MCF 10A (cell line): ENCODE data around the gene CNPY1. TPM values are rescaled to one million over a fixed set of nuclear protein-coding genes. Genes with fewer than 3 reads are reported as not detected.

Experiments
- BruUV-seq: library from RNA; stranded (reverse); fragments of 400-500 nt; replicated peaks from 2 replicates; lab custom pipeline; 2021; lab: Mats Ljungman, UMichigan
- CTCF ChIA-PET: fragments of 300-600 bp; sonication (Branson Sonifier 250); formaldehyde crosslinking; extraction: SDS; loops from one replicate; lab custom pipeline; 2021; ENCODE audit warnings: antibody characterized with exemption, inconsistent platforms; lab: Yijun Ruan, JAX
- POLR2A ChIA-PET: fragments of 300-600, 350-650 bp; sonication (Branson Sonifier 250); formaldehyde crosslinking; extraction: SDS; loops from one replicate; lab custom pipeline; 2020; ENCODE audit warnings: antibody characterized with exemption, inconsistent platforms; lab: Yijun Ruan, JAX
- DNase-seq: peaks from one replicate; pipeline ENCODE4 v3.0.0-alpha.2; 2018; ENCODE audit not compliant: unreplicated experiment
- H3K27ac Mint-ChIP-seq: one replicate; pipeline ENCODE4 v1.8.0; 2022; ENCODE audit warnings: mild to moderate bottlenecking, low read depth, mixed read lengths; ENCODE audit not compliant: unreplicated experiment
- H3K27me3 Mint-ChIP-seq: one replicate; pipeline ENCODE4 v1.8.0; 2022; ENCODE audit warnings: mixed read lengths; ENCODE audit not compliant: insufficient read depth, unreplicated experiment
- H3K36me3 Mint-ChIP-seq: one replicate; pipeline ENCODE4 v1.8.0; 2022; ENCODE audit warnings: mild to moderate bottlenecking, moderate library complexity, mixed read lengths; ENCODE audit not compliant: insufficient read depth, unreplicated experiment
- H3K4me1 Mint-ChIP-seq: one replicate; pipeline ENCODE4 v1.8.0; 2022; ENCODE audit warnings: mixed read lengths; ENCODE audit not compliant: insufficient read depth, unreplicated experiment
- H3K4me3 Mint-ChIP-seq: one replicate; pipeline ENCODE4 v1.8.0; 2022; ENCODE audit warnings: mild to moderate bottlenecking, moderate library complexity, mixed read lengths; ENCODE audit not compliant: unreplicated experiment
- H3K9me3 Mint-ChIP-seq: one replicate; pipeline ENCODE4 v1.8.0; 2022; ENCODE audit warnings: mixed read lengths; ENCODE audit not compliant: unreplicated experiment
- CTCF ChIP-seq: fragments of 200-600 bp; IDR thresholded peaks from one replicate; pipeline ENCODE4 v1.8.0; 2022; ENCODE audit warnings: antibody characterized with exemption, mild to moderate bottlenecking; ENCODE audit not compliant: unreplicated experiment
- intact Hi-C: fragments of 100-400 bp; cut with micrococcal nuclease; formaldehyde crosslinking; loops from 2 replicates; pipeline ENCODE4 v1.14.1; 2022
- total RNA-seq: library from RNA; stranded (reverse); gene quantifications from 2 replicates; pipeline ENCODE4 v1.2.3, GENCODE V29; 2022

The CNPY1 gene
- total RNA-seq, 1 experiment from 2014 or later, result not detected

GRCh38 chr7:155579565-155579964, 33.2 kb upstream of the CNPY1 start:
- H3K27ac Mint-ChIP-seq, result no peak overlapping the region

GRCh38 chr7:155578016-155578415, 31.7 kb upstream of the CNPY1 start:
- Mint-ChIP-seq H3K4me1 (peaks cover 6% of the 10 kb centered on the region), H3K36me3 (peaks cover 10% of the 10 kb centered on the region), H3K27me3 (no peaks in the 10 kb centered on the region), H3K4me3 (no peak overlapping the region), H3K27ac (no peak overlapping the region), H3K9me3 (no peaks in the 10 kb centered on the region)
- ChIA-PET POLR2A (no interaction called here), CTCF (interaction anchor here (1.0 kb wide), 1 partner anchor 12 kb away, joined by 3 read pairs; no protein-coding TSS in a partner anchor)
- BruUV-seq, result no TSS peak
- no peak for DNase-seq
- TF ChIP-seq CTCF, result no peak
- intact Hi-C loops, result no loop called here

More at GRCh38 chr7:155579565-155579964, 33.2 kb upstream of the CNPY1 start:
- TF ChIP-seq CTCF, result no peak
- Mint-ChIP-seq H3K9me3 (no peaks in the 10 kb centered on the region), H3K27me3 (no peaks in the 10 kb centered on the region), H3K36me3 (peaks cover 11% of the 10 kb centered on the region), H3K4me1 (peaks cover 6% of the 10 kb centered on the region), H3K4me3 (no peak overlapping the region)
- intact Hi-C loops, result no loop called here
- POLR2A ChIA-PET, result no interaction called here
- no peak for DNase-seq
- no TSS peak for BruUV-seq
- CTCF ChIA-PET, result interaction anchor here (0.5 to 2.0 kb wide), 2 partner anchors 19 to 190 kb away, joined by 3 to 6 read pairs; no protein-coding TSS in a partner anchor

DNA sequence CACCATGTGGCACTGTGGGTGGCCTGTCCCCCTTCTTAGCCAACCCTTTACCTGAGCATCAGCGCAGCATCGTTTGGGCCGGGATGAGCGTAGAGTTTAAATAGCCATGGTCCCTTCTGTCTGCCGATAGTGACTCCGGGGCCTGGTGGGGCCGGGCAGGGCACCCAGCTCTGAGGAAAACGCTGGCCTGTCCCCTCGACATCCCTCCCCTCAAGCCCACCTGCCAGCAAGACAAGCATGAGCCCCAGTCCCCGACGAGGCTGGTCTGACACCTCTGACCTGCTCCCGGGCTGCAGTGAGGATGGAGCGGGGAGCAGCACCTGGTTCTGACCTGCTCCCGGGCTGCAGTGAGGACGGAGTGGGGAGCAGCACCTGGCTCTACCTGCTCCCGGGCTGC, 31.1 kb upstream of the CNPY1 start:
- Mint-ChIP-seq H3K9me3 (no peaks in the 10 kb centered on the region), H3K27me3 (peaks cover 5% of the 10 kb centered on the region), H3K27ac (no peak overlapping the region), H3K36me3 (peaks cover 5% of the 10 kb centered on the region), H3K4me3 (no peak overlapping the region), H3K4me1 (peaks cover 6% of the 10 kb centered on the region)
- no peak for TF ChIP-seq CTCF
- DNase-seq, result no peak
- ChIA-PET CTCF (interaction anchor here (0.7 kb wide), 1 partner anchor 200 kb away, joined by 3 read pairs; no protein-coding TSS in a partner anchor), POLR2A (interaction anchor here (1.6 kb wide), 1 partner anchor 8 kb away, joined by 8 read pairs; no protein-coding TSS in a partner anchor)
- BruUV-seq, result no TSS peak
- intact Hi-C loops, result no loop called here

- no peak for TF ChIP-seq CTCF
- Mint-ChIP-seq H3K36me3 (peaks cover 4% of the 10 kb centered on the region), H3K27ac (no peak overlapping the region), H3K27me3 (peaks cover 10% of the 10 kb centered on the region), H3K9me3 (no peaks in the 10 kb centered on the region), H3K4me3 (no peak overlapping the region), H3K4me1 (peaks cover 6% of the 10 kb centered on the region)
- intact Hi-C loops, result no loop called here
- CTCF ChIA-PET, result interaction anchor here (0.6 to 0.7 kb wide), 2 partner anchors 16 to 201 kb away, joined by 3 to 4 read pairs; no protein-coding TSS in a partner anchor
- BruUV-seq, result no TSS peak
- POLR2A ChIA-PET, result interaction anchor here (1.6 kb wide), 1 partner anchor 9 kb away, joined by 8 read pairs; no protein-coding TSS in a partner anchor
- DNase-seq, result no peak
These were observed 30.6 kb upstream of the CNPY1 start for GRCh38 chr7:155576900-155577508.
